ENCODE data around the gene BCAS4. TPM values are rescaled to one million over a fixed set of nuclear protein-coding genes. Genes with fewer than 3 reads are reported as not detected.
A peak's percentile ranks its signal among the peaks of the same experiment; 100 is the strongest.

BCAS4 gene
- total RNA-seq, 2 donors from 2014 or later: 9.5 to 25.2 TPM

DNA sequence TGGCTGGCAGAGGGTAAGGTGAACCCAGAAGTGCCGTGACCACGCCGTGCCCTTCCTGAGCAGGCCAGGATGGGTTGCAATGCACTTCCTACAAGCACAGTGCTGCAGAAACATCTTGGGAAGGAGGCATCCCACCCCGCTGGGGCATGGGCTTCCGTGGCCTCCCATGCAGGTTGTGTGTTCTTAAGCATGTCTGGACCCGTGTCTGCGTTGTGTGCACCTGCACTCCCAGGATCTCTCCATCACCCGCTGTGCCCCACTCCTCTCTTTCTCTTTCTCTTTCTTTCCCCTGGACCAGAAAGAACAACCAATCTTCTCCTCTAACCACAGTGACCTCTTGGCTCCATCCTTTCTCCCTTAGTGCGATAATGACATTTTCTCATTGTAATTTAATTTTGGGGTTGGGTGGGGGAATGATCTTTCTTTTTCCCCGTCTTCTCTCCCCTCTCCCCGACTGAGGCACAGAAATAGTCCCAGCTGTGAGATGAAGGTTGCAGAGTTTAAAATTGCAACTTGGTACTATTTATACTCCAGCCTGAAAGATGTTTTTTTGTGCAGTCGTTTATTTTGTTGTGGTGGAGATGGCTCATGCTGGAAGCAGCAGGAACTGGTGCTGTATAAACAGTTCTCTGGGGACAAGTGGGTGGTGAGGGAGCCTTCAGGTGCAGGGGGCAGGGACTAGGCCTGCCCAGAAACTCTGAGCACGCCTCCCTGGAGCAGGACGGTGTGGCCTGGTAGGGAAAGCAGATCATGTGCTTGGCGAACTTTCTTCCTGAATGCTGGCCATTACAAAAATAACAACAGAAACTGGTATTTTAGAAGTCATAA lies 20.5 kb downstream of the BCAS4 start:
- H3K4me3 Mint-ChIP-seq: no peak overlapping the region
- Histone ChIP-seq H3K9ac (ENCODE audit: extremely low read depth, low read length, poor library complexity, severe bottlenecking) (no peak overlapping the region), H3K27me3 (ENCODE audit: control insufficient read depth, insufficient read depth, low read length, poor library complexity, severe bottlenecking) (no peaks in the 10 kb centered on the region), H3K4me1 (ENCODE audit: control insufficient read depth, insufficient read depth, low read length) (peaks cover 3% of the 10 kb centered on the region), H3K36me3 (ENCODE audit: control insufficient read depth, insufficient read depth, low read length) (no peaks in the 10 kb centered on the region), H3K4me3 (ENCODE audit: low read length) (no peak overlapping the region), H3K27ac (ENCODE audit: low read depth, low read length) (no peak overlapping the region), H3K9me3 (ENCODE audit: control insufficient read depth, low read length) (no peaks in the 10 kb centered on the region)
- no peak for DNase-seq
- no peak overlapping the region for H3K27ac Mint-ChIP-seq
- H3K36me3 Mint-ChIP-seq (ENCODE audit: low read depth): peaks cover 3% of the 10 kb centered on the region
- no peaks in the 10 kb centered on the region for H3K27me3 Mint-ChIP-seq (ENCODE audit: insufficient read depth)
- peaks cover 18% of the 10 kb centered on the region for H3K4me1 Mint-ChIP-seq
- TF ChIP-seq, protein P1, sequence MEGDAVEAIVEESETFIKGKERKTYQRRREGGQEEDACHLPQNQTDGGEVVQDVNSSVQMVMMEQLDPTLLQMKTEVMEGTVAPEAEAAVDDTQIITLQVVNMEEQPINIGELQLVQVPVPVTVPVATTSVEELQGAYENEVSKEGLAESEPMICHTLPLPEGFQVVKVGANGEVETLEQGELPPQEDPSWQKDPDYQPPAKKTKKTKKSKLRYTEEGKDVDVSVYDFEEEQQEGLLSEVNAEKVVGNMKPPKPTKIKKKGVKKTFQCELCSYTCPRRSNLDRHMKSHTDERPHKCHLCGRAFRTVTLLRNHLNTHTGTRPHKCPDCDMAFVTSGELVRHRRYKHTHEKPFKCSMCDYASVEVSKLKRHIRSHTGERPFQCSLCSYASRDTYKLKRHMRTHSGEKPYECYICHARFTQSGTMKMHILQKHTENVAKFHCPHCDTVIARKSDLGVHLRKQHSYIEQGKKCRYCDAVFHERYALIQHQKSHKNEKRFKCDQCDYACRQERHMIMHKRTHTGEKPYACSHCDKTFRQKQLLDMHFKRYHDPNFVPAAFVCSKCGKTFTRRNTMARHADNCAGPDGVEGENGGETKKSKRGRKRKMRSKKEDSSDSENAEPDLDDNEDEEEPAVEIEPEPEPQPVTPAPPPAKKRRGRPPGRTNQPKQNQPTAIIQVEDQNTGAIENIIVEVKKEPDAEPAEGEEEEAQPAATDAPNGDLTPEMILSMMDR (conservative IDR thresholded peaks at IDR 0.05): no peak
- no peaks in the 10 kb centered on the region for H3K9me3 Mint-ChIP-seq
- 92 to 98% methylated on average over 7 to 13 of the region's 15 CpGs for WGBS, 2 experiments (ENCODE audit: insufficient coverage in 1 of 2, insufficient read length in 1 of 2)

DNA sequence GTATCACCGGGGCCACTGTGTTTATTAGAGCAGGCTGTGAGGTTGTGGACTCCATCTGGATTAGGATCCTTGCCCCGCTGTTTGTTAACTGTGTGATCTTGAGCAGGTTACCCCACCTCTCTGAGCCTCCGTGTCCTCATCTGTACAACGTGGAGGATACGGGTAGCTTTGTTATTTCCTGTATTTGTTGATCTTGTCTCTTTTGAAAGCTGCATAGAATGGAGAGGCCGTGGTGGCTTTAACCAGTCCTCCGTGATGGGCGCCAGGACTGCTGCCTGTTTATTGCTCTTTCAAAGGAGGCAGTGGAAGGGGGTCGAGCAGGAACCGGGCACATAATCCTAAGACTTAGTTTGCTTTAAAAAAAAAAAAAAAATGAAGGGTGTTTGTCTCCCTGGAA lies 22.9 kb downstream of the BCAS4 start:
- Mint-ChIP-seq H3K27ac (peak overlapping the region; percentile 93), H3K4me1 (peaks cover 18% of the 10 kb centered on the region), H3K9me3 (no peaks in the 10 kb centered on the region), H3K4me3 (no peak overlapping the region), H3K27me3 (ENCODE audit: insufficient read depth) (no peaks in the 10 kb centered on the region), H3K36me3 (ENCODE audit: low read depth) (peaks cover 3% of the 10 kb centered on the region)
- H3K36me3 ChIP-seq (ENCODE audit: control insufficient read depth, insufficient read depth, low read length): no peaks in the 10 kb centered on the region
- H3K27ac ChIP-seq (ENCODE audit: low read depth, low read length): peak overlapping the region; percentile 84
- TF ChIP-seq, protein P1 (conservative IDR thresholded peaks at IDR 0.05): no peak
- H3K9ac ChIP-seq (ENCODE audit: extremely low read depth, low read length, poor library complexity, severe bottlenecking): peak overlapping the region; percentile 29
- no peak overlapping the region for H3K4me3 ChIP-seq (ENCODE audit: low read length)
- no peaks in the 10 kb centered on the region for H3K27me3 ChIP-seq (ENCODE audit: control insufficient read depth, insufficient read depth, low read length, poor library complexity, severe bottlenecking)
- H3K9me3 ChIP-seq (ENCODE audit: control insufficient read depth, low read length): no peaks in the 10 kb centered on the region
- peaks cover 3% of the 10 kb centered on the region for H3K4me1 ChIP-seq (ENCODE audit: control insufficient read depth, insufficient read depth, low read length)
- WGBS, 2 experiments (ENCODE audit: insufficient coverage in 1 of 2, insufficient read length in 1 of 2): 95 to 100% methylated on average over 8 to 10 of the region's 10 CpGs
- no peak for DNase-seq

DNA sequence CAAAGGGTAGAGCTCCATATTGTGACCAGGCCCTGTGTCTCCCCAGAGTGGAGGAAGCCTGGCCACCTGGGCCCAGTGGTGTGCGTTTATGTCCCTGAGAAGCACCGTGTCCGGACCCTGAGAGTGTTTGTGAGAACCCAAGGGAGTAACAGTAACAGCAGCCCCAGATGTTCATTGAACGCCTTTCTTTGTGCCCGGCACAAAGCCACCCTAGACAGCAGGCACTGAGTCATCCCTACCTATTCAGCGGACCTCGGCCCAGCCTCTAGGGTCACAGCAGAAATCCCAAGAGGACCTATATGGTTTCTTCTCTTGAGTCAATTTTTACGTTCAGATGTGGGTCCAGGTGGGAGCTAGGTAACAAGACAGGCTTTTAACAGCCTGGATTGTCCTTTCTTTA lies 24.5 kb downstream of the BCAS4 start:
- TF ChIP-seq, protein P1 (conservative IDR thresholded peaks at IDR 0.05): no peak
- no peaks in the 10 kb centered on the region for H3K9me3 Mint-ChIP-seq
- H3K27ac ChIP-seq (ENCODE audit: low read depth, low read length): no peak overlapping the region
- H3K4me1 Mint-ChIP-seq: peaks cover 18% of the 10 kb centered on the region
- no peak overlapping the region for H3K4me3 Mint-ChIP-seq
- H3K36me3 ChIP-seq (ENCODE audit: control insufficient read depth, insufficient read depth, low read length): no peaks in the 10 kb centered on the region
- no peaks in the 10 kb centered on the region for H3K27me3 ChIP-seq (ENCODE audit: control insufficient read depth, insufficient read depth, low read length, poor library complexity, severe bottlenecking)
- WGBS, 2 experiments (ENCODE audit: insufficient coverage in 1 of 2, insufficient read length in 1 of 2): 93% methylated on average over 7 to 8 of the region's 8 CpGs
- no peaks in the 10 kb centered on the region for H3K27me3 Mint-ChIP-seq (ENCODE audit: insufficient read depth)
- H3K9ac ChIP-seq (ENCODE audit: extremely low read depth, low read length, poor library complexity, severe bottlenecking): no peak overlapping the region
- DNase-seq: no peak
- no peaks in the 10 kb centered on the region for H3K9me3 ChIP-seq (ENCODE audit: control insufficient read depth, low read length)
- H3K36me3 Mint-ChIP-seq (ENCODE audit: low read depth): peaks cover 3% of the 10 kb centered on the region
- H3K4me1 ChIP-seq (ENCODE audit: control insufficient read depth, insufficient read depth, low read length): peaks cover 3% of the 10 kb centered on the region
- H3K27ac Mint-ChIP-seq: no peak overlapping the region
- no peak overlapping the region for H3K4me3 ChIP-seq (ENCODE audit: low read length)

Data from endodermal cell (in vitro differentiated cells).